HG03280 (cell line): ENCODE measurements around the gene MECP2.

Experiments
- ATAC-seq: cut with Tn5 transposase; IDR thresholded peaks from one replicate; pipeline ENCODE4 v1.9.1; 2021; ENCODE audit warnings: mild to moderate bottlenecking, moderate library complexity; ENCODE audit not compliant: unreplicated experiment

The MECP2 gene

GRCh38 chrX:154064637-154065435 lies 32.7 kb downstream of the MECP2 start:
- ATAC-seq = no peak

- no peak for ATAC-seq
These were observed 34.3 kb downstream of the MECP2 start for GRCh38 chrX:154063234-154063633.

- no peak for ATAC-seq
These were observed 35.7 kb downstream of the MECP2 start for GRCh38 chrX:154061801-154062200.

GRCh38 chrX:154059729-154060245 lies 37.7 kb downstream of the MECP2 start:
- ATAC-seq = no peak

GRCh38 chrX:154059231-154059630 lies 38.3 kb downstream of the MECP2 start:
- ATAC-seq = no peak

GRCh38 chrX:154058214-154058997 lies 39.1 kb downstream of the MECP2 start:
- ATAC-seq = no peak

- no peak for ATAC-seq
These were observed 39.7 kb downstream of the MECP2 start for GRCh38 chrX:154057791-154058190.

GRCh38 chrX:154056770-154057241 lies 40.7 kb downstream of the MECP2 start:
- no peak for ATAC-seq

- no peak for ATAC-seq
These were observed 46.2 kb downstream of the MECP2 start for GRCh38 chrX:154051201-154051810.

- no peak for ATAC-seq
These were observed 47.4 kb downstream of the MECP2 start for GRCh38 chrX:154050113-154050495.

GRCh38 chrX:154049209-154050112 lies 48.1 kb downstream of the MECP2 start:
- ATAC-seq = no peak

- ATAC-seq = no peak
These were observed 49.1 kb downstream of the MECP2 start for GRCh38 chrX:154048398-154048797.

GRCh38 chrX:154046940-154047610 lies 50.4 kb downstream of the MECP2 start:
- ATAC-seq = no peak

- no peak for ATAC-seq
These were observed 51.3 kb downstream of the MECP2 start for GRCh38 chrX:154046031-154046781.

- ATAC-seq = no peak
These were observed 53.4 kb downstream of the MECP2 start for GRCh38 chrX:154044091-154044490.

- no peak for ATAC-seq
These were observed 54.3 kb downstream of the MECP2 start for GRCh38 chrX:154043003-154043763.

- no peak for ATAC-seq
These were observed 56.7 kb downstream of the MECP2 start for GRCh38 chrX:154040863-154041262.

GRCh38 chrX:154040307-154040756 lies 57.2 kb downstream of the MECP2 start:
- no peak for ATAC-seq
